ENCODE results near the gene MRFAP1L1.

GRCh38 chr4:6676722-6677558 lies 32.7 kb downstream of the MRFAP1L1 start:
- TF ChIP-seq CTCF (IDR thresholded peaks at IDR 0.05) (no peak), POLR2AphosphoS5 (IDR thresholded peaks at IDR 0.05) (no peak)

Data from upper lobe of left lung (tissue), 4 donors.